Stimulated activated effector memory CD8-positive, alpha-beta T cell treated with anti-CD3 and anti-CD28 coated beads, Interleukin-12 subunit alpha, Interleukin-12 subunit beta, amount 100 ng/mL, for 72 hours (primary cell): Measurements from ENCODE around the gene MRPL55.

Source experiments
- ATAC-seq: fragments of 150-1000 bp; cut with Tn5 transposase; 2 replicates; pipeline ENCODE4 v1.10.0; 2021
- DNase-seq, 2 donors: peaks; one replicate each; pipeline ENCODE4 v3.0.0; 2021 to 2022; ENCODE audit warnings: low spot score in 2 of 2
- H3K27ac Mint-ChIP-seq: one replicate; pipeline ENCODE4 v1.8.0; 2022; ENCODE audit warnings: mild to moderate bottlenecking, mixed read lengths
- H3K36me3 Mint-ChIP-seq: one replicate; pipeline ENCODE4 v1.8.0; 2022; ENCODE audit warnings: mild to moderate bottlenecking, mixed read lengths
- H3K4me1 Mint-ChIP-seq: one replicate; pipeline ENCODE4 v1.8.0; 2022; ENCODE audit warnings: mixed read lengths
- H3K4me3 Mint-ChIP-seq: one replicate; pipeline ENCODE4 v1.8.0; 2022; ENCODE audit warnings: mild to moderate bottlenecking, mixed read lengths
- H3K9me3 Mint-ChIP-seq: one replicate; pipeline ENCODE4 v1.8.0; 2022; ENCODE audit warnings: mixed read lengths

Gene MRPL55

DNA sequence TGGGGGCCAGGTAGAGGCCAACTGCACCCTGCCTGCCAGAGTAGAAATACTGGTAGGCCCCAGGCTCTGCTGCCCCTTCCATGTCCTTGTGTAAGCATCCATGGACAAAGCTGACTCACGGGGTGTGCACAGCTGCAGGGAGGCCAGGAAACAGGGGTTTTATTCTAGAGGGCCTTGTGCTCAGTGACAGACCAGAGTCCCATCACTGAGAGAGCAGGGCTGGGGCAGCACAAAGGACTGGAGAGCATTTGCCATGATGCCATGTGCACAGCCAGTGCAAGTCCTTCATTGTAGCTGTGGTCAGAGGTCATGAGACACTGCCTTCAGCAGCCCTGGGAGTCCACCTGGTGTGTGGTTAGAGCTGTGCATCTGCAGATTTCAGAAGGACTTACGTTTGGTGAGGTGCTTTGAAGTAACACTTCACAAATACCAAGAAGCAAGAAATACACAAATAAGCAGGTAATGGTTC lies 18.5 kb downstream of the MRPL55 start:
- H3K9me3 Mint-ChIP-seq = peaks cover 7% of the 10 kb centered on the region
- H3K4me3 Mint-ChIP-seq = peak overlapping the region; percentile 90
- peak overlapping the region; percentile 94 for H3K27ac Mint-ChIP-seq
- H3K36me3 Mint-ChIP-seq = peaks cover 99% of the 10 kb centered on the region
- ATAC-seq (no peak), DNase-seq (no peak)
- peaks cover 90% of the 10 kb centered on the region for H3K4me1 Mint-ChIP-seq

DNA sequence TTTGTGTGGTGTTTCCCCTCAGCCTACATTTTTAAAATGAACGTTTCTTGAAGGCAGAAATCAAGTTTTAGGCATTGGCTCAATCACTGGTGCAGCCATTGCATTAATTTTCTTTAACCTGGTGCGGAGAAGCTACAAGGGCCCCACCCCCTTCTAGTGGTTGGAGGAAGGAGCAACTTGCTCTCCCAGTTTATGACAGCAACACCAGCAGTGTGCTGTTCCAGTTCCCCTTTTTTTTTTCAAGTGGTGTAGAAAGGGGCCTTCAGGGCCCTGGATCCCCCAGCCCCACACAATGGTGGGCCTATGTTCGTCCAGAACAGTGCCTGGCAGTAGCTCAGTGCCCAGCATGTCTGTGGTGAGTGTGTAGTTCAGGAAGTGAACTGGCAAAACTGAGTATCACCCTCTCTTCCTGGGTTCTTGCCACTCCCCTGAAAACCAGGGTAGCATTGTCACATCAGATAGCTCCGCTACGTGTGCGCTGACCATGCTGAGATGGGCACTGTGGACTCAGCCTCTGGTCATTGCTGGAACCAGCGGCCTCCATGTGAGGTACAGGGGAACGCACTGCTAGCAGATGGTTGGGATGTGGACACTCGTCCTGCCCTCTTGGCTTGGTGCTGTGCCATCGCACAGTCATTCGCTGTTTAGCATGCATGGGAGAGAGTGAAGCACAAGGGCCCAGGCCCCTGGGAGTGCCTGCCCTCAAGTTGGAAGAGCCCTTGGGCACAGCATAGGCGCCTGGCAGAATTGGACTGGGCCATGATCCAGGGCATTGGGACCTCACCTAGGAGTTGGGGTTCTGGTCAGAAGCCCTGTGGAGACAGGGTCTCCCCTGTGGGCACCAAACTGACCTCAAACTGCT lies 19.3 kb downstream of the MRPL55 start:
- Mint-ChIP-seq H3K9me3 (peaks cover 3% of the 10 kb centered on the region), H3K36me3 (peaks cover 99% of the 10 kb centered on the region), H3K4me1 (peaks cover 90% of the 10 kb centered on the region), H3K27ac (peak overlapping the region; percentile 94), H3K4me3 (peak overlapping the region; percentile 90)
- ATAC-seq (no peak), DNase-seq (no peak)

DNA sequence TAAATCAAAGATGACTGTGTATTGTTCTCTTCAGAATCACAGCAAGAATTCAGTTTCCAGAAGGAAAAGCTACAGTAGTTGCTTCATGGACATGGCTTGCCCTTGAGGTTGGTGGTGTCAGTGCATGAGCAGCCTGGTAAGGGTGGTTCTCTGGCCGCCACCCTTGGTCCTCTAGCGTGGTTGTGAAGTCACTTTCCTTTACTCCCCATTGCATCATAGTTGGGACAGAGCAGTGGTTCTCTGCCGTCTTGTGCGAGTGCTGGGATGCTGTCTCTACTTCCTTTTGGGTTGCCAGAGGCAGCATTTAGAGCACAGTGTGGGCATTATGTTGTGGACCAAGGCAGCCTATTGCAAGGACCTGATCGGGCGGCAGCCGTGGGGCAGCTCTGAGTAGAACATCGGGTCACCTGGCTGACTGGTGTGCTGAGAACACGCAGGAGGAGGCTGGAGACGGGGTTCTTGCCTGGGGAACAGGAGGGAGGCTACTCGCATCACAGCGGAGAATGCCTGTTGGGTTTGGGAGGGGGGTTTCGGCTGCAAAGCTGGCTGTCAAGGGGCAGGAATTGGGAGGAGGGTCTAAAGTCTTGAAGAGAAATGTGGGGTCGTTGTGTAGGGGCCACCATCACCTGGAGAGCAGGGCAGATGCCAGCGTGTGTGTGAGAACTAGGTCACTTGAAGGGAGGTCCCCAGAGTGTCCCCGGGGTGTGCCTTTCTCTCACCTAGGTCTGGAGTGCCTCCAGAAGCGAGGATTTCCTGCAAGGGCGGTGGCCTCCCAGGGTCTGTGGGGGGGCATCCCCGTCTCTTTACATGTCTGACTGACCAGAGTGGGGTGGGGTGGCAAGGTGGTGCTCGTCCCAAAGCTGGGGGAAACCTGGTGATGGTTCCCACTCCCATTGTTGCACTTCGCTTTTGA lies 20.3 kb downstream of the MRPL55 start:
- H3K4me1 Mint-ChIP-seq = peaks cover 91% of the 10 kb centered on the region
- no peak for ATAC-seq
- peak overlapping the region; percentile 90 for H3K4me3 Mint-ChIP-seq
- no peak for DNase-seq
- peak overlapping the region; percentile 94 for H3K27ac Mint-ChIP-seq
- H3K9me3 Mint-ChIP-seq = no peaks in the 10 kb centered on the region
- H3K36me3 Mint-ChIP-seq = peaks cover 99% of the 10 kb centered on the region

DNA sequence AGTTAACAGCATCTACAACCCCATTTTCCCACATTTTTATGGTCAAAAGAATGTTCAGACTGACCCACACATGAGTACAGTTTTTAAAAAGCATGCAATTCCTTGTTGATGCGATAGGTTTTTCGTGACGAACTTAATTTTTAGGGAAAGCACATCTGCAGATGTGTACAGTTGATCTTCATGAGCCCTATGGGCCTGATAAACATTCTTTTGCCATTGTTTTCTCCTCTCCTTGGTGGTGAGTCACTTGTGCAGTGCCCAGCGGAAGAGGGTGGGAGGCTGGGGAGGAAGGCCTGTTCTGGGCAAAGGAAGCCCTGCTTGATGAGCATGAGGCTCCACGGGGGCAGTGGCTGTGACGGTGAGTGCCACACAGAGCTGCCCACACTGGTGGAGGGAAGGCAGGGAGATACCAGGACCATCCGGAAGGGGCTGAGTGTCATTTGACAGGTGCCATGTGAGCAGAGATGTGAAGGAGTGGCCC lies 21.3 kb downstream of the MRPL55 start:
- DNase-seq = no peak
- Mint-ChIP-seq H3K4me3 (peak overlapping the region; percentile 90), H3K4me1 (peaks cover 91% of the 10 kb centered on the region), H3K36me3 (peaks cover 99% of the 10 kb centered on the region), H3K9me3 (no peaks in the 10 kb centered on the region), H3K27ac (peak overlapping the region; percentile 94)
- ATAC-seq = peak; percentile 70

- H3K9me3 Mint-ChIP-seq = no peaks in the 10 kb centered on the region
- DNase-seq = no peak
- ATAC-seq = no peak
- peak overlapping the region; percentile 94 for H3K27ac Mint-ChIP-seq
- peak overlapping the region; percentile 90 for H3K4me3 Mint-ChIP-seq
- H3K4me1 Mint-ChIP-seq = peaks cover 78% of the 10 kb centered on the region
- H3K36me3 Mint-ChIP-seq = peaks cover 82% of the 10 kb centered on the region
Measured at GRCh38 chr1:228085287-228085951, 23.7 kb downstream of the MRPL55 start.

DNA sequence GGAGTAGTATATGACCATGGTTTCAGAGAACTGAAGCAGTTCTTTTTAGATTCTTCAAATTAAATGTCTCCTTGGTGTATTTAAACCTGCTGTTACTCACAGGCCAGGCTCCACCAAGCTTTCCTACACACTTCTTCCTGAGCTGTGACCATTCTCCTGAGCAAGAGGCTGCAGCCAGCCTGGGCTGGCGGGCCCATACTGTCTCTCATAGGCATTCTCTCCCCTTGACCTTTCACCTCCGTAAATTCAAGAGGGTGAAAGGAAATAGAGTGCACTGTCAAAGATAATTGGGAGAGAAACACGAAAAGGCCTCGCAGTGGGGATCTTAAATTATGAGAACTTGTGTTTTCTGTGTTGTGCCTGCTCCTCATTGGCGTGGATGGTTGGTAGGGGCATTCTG lies 24.3 kb downstream of the MRPL55 start:
- H3K36me3 Mint-ChIP-seq = peaks cover 75% of the 10 kb centered on the region
- no peaks in the 10 kb centered on the region for H3K9me3 Mint-ChIP-seq
- peak overlapping the region; percentile 94 for H3K27ac Mint-ChIP-seq
- peak overlapping the region; percentile 90 for H3K4me3 Mint-ChIP-seq
- ATAC-seq = no peak
- no peak for DNase-seq
- H3K4me1 Mint-ChIP-seq = peaks cover 72% of the 10 kb centered on the region

GRCh38 chr1:228084325-228084724 lies 24.8 kb downstream of the MRPL55 start:
- Mint-ChIP-seq H3K27ac (peak overlapping the region; percentile 94), H3K4me3 (peak overlapping the region; percentile 90), H3K9me3 (no peaks in the 10 kb centered on the region), H3K36me3 (peaks cover 73% of the 10 kb centered on the region), H3K4me1 (peaks cover 67% of the 10 kb centered on the region)
- DNase-seq = no peak
- peak; percentile 69 for ATAC-seq

- no peaks in the 10 kb centered on the region for H3K9me3 Mint-ChIP-seq
- H3K27ac Mint-ChIP-seq = peak overlapping the region; percentile 94
- H3K4me1 Mint-ChIP-seq = peaks cover 63% of the 10 kb centered on the region
- ATAC-seq = no peak
- DNase-seq = no peak
- peak overlapping the region; percentile 90 for H3K4me3 Mint-ChIP-seq
- peaks cover 73% of the 10 kb centered on the region for H3K36me3 Mint-ChIP-seq
Measured at GRCh38 chr1:228083871-228084278, 25.2 kb downstream of the MRPL55 start.

GRCh38 chr1:228082918-228083870 lies 25.9 kb downstream of the MRPL55 start:
- Mint-ChIP-seq H3K27ac (peak overlapping the region; percentile 94), H3K36me3 (peaks cover 69% of the 10 kb centered on the region), H3K4me3 (peak overlapping the region; percentile 90), H3K9me3 (no peaks in the 10 kb centered on the region), H3K4me1 (peaks cover 56% of the 10 kb centered on the region)
- ATAC-seq (peak; percentile 29), DNase-seq (no peak)

DNA sequence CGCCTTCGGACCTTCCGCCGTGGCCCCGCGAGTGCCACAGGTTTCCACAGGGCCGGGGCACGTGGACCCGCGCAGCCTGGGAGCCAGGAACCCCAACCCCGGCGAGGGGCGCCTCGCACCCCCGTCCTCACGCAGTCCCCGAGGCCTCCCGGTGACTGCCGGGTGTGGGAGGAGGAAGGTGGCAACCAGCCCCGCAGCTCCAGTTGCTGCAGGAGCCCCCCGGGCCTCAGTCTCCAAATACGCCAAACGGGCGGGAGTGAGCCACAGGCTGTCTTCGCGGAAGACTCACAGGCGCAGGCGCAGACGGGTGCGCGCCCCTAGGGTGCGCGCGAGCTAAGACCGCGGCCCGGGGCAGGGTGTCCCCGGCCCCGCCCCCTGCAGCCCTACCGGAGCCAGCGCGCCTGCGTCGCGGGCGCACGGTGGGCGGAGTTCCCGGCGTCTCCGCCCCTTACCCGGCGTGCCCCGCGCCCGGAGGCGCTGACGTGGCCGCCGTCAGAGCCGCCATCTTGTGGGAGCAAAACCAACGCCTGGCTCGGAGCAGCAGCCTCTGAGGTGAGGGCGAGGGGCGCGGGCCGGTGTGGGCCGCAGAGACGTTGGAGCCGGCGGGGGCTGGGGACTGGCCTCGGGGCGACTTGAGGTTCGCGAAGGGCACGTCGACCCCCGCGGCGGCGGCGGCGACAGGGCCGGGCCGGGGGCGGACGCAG lies 26.7 kb downstream of the MRPL55 start, which contains the start of gene ARF1:
ARF1 (plus strand) TSS at position 495 of the 704 bp plus-strand sequence. CDS start 14,407 bp downstream, outside the sequence.
- peak within 1 kb of the TSS; percentile 94 for H3K27ac Mint-ChIP-seq
- peak; percentile 95 to 97 for DNase-seq
- peaks cover 61% of the 10 kb centered on the region for H3K36me3 Mint-ChIP-seq
- peak; percentile 84 for ATAC-seq
- peaks cover 55% of the 10 kb centered on the region for H3K4me1 Mint-ChIP-seq
- H3K4me3 Mint-ChIP-seq = peak within 1 kb of the TSS; percentile 90
- no peaks in the 10 kb centered on the region for H3K9me3 Mint-ChIP-seq

DNA sequence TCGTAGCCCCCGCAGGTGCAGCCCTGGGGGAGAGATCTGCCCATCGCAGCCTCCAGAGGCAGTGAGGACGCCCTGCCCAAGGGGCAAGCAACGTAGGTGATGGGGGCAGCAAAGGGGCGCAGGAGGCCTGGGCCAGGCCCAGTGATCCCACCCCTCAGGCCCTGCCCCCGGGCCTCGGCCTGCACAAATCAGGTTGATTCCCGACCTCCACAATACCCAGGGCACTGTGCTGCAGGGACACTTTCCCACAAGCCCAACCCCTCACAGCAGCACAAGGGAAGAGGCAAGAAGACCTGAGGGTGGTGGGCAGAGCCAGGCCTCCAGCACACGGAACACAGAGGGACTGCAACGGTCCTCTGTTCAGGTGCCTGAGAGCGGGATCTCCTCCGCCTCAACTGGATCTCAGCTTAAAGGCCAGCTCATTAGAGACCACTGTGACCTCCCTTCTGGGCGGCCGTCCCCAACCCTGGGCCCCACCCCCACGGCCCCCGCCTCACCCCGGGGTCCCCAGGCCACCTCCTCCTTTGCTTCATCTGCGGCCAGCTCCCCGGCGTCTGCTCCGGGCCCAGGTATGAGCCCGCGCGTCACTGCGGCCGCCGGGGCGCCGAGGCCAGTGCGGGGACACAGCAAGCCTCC lies 27.4 kb downstream of the MRPL55 start:
- Mint-ChIP-seq H3K36me3 (peaks cover 55% of the 10 kb centered on the region), H3K4me3 (peak overlapping the region; percentile 90), H3K9me3 (no peaks in the 10 kb centered on the region), H3K4me1 (peaks cover 52% of the 10 kb centered on the region), H3K27ac (peak overlapping the region; percentile 94)
- no peak for DNase-seq
- peak; percentile 27 for ATAC-seq

DNA sequence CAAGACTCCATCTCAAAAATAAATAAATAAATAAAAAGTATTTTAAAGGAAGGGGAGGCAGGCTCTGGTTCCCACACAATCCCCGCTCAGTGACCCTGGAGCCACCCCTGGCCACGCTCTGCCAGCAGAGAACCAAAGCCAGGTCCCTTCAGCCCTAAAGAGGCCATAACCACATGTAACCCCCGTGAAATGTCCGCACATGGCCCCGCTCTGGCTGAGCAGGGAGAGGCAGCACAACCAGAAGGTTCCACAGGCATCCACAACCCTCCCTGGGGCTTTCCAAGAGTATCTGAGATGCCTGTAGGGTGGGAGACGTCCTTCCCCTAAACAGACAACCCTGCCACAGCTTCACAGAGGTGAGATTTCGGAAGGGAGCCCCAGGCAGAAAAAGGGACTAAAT lies 28.0 kb downstream of the MRPL55 start:
- Mint-ChIP-seq H3K4me3 (peak overlapping the region; percentile 90), H3K4me1 (peaks cover 47% of the 10 kb centered on the region), H3K27ac (peak overlapping the region; percentile 94), H3K36me3 (peaks cover 49% of the 10 kb centered on the region), H3K9me3 (no peaks in the 10 kb centered on the region)
- DNase-seq (no peak), ATAC-seq (no peak)
